Measurements from ENCODE around the gene PRAMEF12.

Gene PRAMEF12

DNA sequence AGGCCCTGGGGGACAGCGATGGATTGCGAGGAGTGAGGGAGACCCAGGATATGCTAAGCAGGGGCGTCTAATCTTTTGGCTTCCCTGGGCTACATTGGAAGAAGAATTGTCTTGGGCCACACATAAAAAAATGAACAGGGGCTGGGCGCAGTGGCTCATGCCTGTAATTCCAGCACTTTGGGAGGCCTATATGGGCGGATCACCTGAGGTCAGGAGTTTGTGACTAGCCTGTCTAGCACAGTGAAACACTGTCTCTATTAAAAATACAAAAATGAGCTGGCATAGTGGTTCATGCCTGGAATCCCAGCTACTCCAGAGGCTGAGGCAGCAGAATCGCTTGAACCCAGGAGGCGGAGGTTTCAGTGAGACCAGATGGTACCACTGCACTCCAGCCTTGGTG, 10.8 kb upstream of the PRAMEF12 start:
- Histone ChIP-seq H3K36me3 (no peaks in the 10 kb centered on the region), H3K27ac (no peak overlapping the region), H3K27me3 (ENCODE audit: insufficient read depth, low read depth, severe bottlenecking) (peaks cover 82% of the 10 kb centered on the region), H3K4me3 (ENCODE audit: low read depth, low read length) (no peak overlapping the region), H3K9me3 (ENCODE audit: severe bottlenecking) (no peaks in the 10 kb centered on the region)
- DNase-seq: no peak
- TF ChIP-seq, protein P1, sequence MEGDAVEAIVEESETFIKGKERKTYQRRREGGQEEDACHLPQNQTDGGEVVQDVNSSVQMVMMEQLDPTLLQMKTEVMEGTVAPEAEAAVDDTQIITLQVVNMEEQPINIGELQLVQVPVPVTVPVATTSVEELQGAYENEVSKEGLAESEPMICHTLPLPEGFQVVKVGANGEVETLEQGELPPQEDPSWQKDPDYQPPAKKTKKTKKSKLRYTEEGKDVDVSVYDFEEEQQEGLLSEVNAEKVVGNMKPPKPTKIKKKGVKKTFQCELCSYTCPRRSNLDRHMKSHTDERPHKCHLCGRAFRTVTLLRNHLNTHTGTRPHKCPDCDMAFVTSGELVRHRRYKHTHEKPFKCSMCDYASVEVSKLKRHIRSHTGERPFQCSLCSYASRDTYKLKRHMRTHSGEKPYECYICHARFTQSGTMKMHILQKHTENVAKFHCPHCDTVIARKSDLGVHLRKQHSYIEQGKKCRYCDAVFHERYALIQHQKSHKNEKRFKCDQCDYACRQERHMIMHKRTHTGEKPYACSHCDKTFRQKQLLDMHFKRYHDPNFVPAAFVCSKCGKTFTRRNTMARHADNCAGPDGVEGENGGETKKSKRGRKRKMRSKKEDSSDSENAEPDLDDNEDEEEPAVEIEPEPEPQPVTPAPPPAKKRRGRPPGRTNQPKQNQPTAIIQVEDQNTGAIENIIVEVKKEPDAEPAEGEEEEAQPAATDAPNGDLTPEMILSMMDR (IDR thresholded peaks at IDR 0.05; ENCODE audit: low read depth, low read length): no peak

DNA sequence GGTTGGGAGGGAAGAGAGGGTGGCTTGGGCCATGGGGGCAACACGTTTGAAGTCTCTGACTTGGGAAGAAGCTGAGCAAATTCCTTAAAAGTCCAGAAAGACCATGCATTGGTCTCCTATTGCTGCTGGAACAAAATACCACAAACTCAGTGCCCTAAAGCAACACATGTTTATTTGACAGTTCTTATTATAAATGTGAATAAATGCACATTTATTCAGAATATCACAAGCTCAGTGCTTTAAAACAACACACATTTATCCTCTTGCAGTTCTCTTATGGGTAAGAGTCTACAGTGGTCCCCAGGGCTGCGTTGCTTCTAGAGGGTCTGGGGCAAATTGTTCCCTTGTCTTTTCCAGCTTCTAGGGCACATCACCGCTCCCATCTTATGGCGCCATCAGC, 10.1 kb upstream of the PRAMEF12 start:
- Histone ChIP-seq H3K27ac (no peak overlapping the region), H3K9me3 (ENCODE audit: severe bottlenecking) (no peaks in the 10 kb centered on the region), H3K27me3 (ENCODE audit: insufficient read depth, low read depth, severe bottlenecking) (peaks cover 79% of the 10 kb centered on the region), H3K36me3 (no peaks in the 10 kb centered on the region), H3K4me3 (ENCODE audit: low read depth, low read length) (no peak overlapping the region)
- DNase-seq: no peak
- TF ChIP-seq, protein P1 (IDR thresholded peaks at IDR 0.05; ENCODE audit: low read depth, low read length): no peak

DNA sequence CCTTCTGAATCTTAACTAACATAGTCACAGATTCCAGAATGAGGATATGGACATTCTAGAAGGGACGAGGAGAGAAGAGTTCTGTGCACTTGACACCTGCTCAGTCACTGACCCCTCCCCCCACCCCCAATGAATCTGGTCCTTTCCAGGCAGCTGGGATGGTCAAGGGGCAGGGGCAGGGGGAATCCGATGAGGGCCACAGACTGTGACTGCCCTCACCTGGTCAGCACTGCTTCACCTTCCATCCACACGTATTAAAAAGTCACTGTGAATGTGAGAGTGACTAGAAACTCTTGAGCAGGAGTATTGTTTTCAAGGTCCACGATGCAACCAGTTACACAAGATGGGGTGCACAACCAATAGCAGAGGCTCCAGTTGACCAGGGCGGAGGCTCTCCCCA, 9.5 kb upstream of the PRAMEF12 start:
- TF ChIP-seq, protein P1 (IDR thresholded peaks at IDR 0.05; ENCODE audit: low read depth, low read length): no peak
- H3K4me3 ChIP-seq (ENCODE audit: low read depth, low read length): no peak overlapping the region
- H3K27me3 ChIP-seq (ENCODE audit: insufficient read depth, low read depth, severe bottlenecking): peaks cover 79% of the 10 kb centered on the region
- H3K36me3 ChIP-seq: no peaks in the 10 kb centered on the region
- no peaks in the 10 kb centered on the region for H3K9me3 ChIP-seq (ENCODE audit: severe bottlenecking)
- H3K27ac ChIP-seq: no peak overlapping the region
- no peak for DNase-seq

DNA sequence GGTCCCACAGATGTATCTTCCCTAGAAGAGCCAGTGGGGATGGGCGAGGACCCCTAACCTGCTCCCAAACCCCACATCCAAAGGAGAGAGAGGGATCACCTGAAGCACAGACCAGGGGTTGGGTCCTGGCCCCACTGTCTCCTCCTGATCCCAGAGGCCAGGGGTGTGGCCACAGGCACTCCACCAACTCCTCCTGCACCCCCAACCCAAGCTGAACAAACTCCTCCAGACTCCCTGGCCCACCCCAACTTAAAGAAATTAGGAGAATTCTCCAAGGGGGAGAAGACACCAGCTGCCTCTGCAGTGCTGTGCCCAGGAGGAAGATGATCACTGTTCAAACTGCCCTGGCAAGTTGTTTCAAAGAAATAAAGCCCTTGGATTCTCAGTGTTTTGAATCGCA, 4.5 kb upstream of the PRAMEF12 start:
- peaks cover 84% of the 10 kb centered on the region for H3K27me3 ChIP-seq (ENCODE audit: insufficient read depth, low read depth, severe bottlenecking)
- DNase-seq: no peak
- no peak overlapping the region for H3K27ac ChIP-seq
- TF ChIP-seq, protein P1 (IDR thresholded peaks at IDR 0.05; ENCODE audit: low read depth, low read length): no peak
- no peaks in the 10 kb centered on the region for H3K9me3 ChIP-seq (ENCODE audit: severe bottlenecking)
- no peaks in the 10 kb centered on the region for H3K36me3 ChIP-seq
- H3K4me3 ChIP-seq (ENCODE audit: low read depth, low read length): no peak overlapping the region

DNA sequence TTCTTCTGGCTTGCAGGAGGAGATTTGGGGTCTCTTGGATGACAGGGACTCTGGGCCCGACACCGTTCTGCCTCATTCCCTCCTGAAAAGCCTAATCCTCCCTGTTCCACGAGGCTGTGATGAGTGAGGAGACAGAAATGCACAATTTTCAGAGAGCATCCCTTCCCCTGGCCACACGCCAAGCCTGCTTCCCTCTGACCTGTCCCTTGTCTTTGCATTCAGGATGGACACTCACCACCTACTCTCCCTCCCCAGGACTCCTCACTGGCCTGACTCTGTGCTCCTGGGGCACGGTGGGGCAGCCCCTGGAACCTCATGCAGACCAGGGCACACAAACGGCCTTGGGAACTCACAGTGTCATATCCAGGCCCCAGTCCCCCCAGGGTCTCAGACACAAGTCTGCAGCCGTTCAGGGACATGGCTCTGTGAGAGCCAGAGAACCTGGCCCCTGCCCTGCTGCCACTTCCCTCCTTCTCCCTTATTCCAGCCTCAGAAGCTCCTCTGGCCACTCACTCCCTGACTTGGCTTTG, 3.5 kb upstream of the PRAMEF12 start:
- TF ChIP-seq, protein P1 (IDR thresholded peaks at IDR 0.05; ENCODE audit: low read depth, low read length): no peak
- no peak for DNase-seq
- no peak overlapping the region for H3K4me3 ChIP-seq (ENCODE audit: low read depth, low read length)
- no peaks in the 10 kb centered on the region for H3K9me3 ChIP-seq (ENCODE audit: severe bottlenecking)
- H3K27ac ChIP-seq: no peak overlapping the region
- H3K36me3 ChIP-seq: no peaks in the 10 kb centered on the region
- H3K27me3 ChIP-seq (ENCODE audit: insufficient read depth, low read depth, severe bottlenecking): peaks cover 87% of the 10 kb centered on the region

DNA sequence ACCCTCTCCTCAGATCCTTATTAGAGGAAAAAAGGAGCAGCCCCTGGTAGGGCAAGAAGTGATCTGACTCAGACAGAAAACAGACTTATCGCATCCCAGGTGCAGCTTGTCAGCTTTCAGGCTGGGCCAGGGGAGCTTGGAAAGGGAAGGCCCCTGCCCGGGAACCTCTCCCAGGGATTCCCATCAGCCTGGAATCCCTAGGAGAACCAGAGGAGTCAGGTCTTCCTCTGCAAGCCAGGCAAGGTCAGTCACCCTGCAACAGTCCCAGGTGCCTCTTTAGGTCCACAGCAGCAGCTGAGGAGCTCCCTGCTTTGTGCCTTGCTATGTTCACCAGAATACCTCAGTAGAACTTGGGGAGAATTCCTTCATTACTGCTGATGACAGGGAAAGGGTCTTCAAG, 2.9 kb upstream of the PRAMEF12 start:
- peaks cover 87% of the 10 kb centered on the region for H3K27me3 ChIP-seq (ENCODE audit: insufficient read depth, low read depth, severe bottlenecking)
- H3K36me3 ChIP-seq: no peaks in the 10 kb centered on the region
- no peak for DNase-seq
- H3K27ac ChIP-seq: no peak overlapping the region
- no peak overlapping the region for H3K4me3 ChIP-seq (ENCODE audit: low read depth, low read length)
- TF ChIP-seq, protein P1 (IDR thresholded peaks at IDR 0.05; ENCODE audit: low read depth, low read length): no peak
- no peaks in the 10 kb centered on the region for H3K9me3 ChIP-seq (ENCODE audit: severe bottlenecking)

Measured in WERI-Rb-1 (cell line).